ENCODE data around the gene CEACAM16. TPM values are rescaled to one million over a fixed set of nuclear protein-coding genes. Genes with fewer than 3 reads are reported as not detected.
A peak's percentile ranks its signal among the peaks of the same experiment; 100 is the strongest.

Gene CEACAM16
- total and polyA plus RNA-seq, 9 of the 15 experiments (the other 6 are each of a cell fraction or from before 2014, with no cell fraction given) = not detected

DNA sequence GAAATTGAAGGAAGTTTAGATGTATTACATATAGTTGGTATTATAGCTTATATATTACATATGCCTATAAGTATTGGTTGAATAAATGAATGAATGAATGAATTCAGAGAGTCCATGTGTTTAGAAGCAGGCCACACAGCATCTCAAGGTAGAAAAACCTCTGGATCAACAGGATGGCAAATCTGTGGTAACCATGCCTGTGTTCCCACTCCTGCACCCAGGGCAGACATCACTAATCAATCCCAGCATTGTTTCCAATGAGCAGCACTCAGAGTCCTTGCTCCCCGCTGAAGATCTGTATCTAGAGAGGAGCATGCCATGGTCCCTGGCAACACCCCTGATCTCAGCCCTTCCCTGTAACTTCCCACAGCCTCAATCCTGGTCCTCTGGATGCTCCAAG is 26.7 kb upstream of the CEACAM16 start:
- no peaks in the 10 kb centered on the region for H3K9me1 ChIP-seq (ENCODE audit: control insufficient read depth, insufficient read depth, low read length)
- in situ Hi-C loops (cut with MboI) (no loop called here), intact Hi-C loops (cut with micrococcal nuclease) (no loop called here)
- H3K27ac ChIP-seq (ENCODE audit: extremely low read depth, low read depth, low read length) = no peak overlapping the region
- H3K9ac ChIP-seq (ENCODE audit: insufficient read depth in 1 of 2, low read depth in 2 of 2, low read length in 2 of 2) = no peak overlapping the region
- ChIA-PET POLR2A (no interaction called here), CTCF (ENCODE audit: low intra/inter-chr PET ratio) (no interaction called here)
- BruUV-seq (replicated peaks) = no TSS peak
- no peaks in the 10 kb centered on the region for H3K9me3 ChIP-seq (replicated peaks; ENCODE audit: control insufficient read depth, insufficient read depth, low read depth, low read length)
- no peaks in the 10 kb centered on the region for H3K79me2 ChIP-seq (ENCODE audit: control insufficient read depth, insufficient read depth, low read length)
- H3K36me3 ChIP-seq (ENCODE audit: control insufficient read depth, insufficient read depth, low read length) = no peaks in the 10 kb centered on the region
- peaks cover 0 to 3% of the 10 kb centered on the region in 2 experiments; a peak in 1 of 5 replicates for H3K4me1 ChIP-seq (replicated peaks in 1 of 2; ENCODE audit: control insufficient read depth in 2 of 2, insufficient read depth in 2 of 2, low read length in 2 of 2)
- H3K4me3 ChIP-seq = no peak overlapping the region
- DNase-seq (ENCODE audit: extremely low read depth in 1 of 4, low spot score in 3 of 4) (no peak), ATAC-seq (no peak), FAIRE-seq (no peak)
- no peak overlapping the region for H3K4me2 ChIP-seq (ENCODE audit: insufficient read depth, low read length)
- no peaks in the 10 kb centered on the region for H3K27me3 ChIP-seq (ENCODE audit: control insufficient read depth in 2 of 2, insufficient read depth in 2 of 2, low read length in 2 of 2)
- H4K20me1 ChIP-seq (replicated peaks; ENCODE audit: control insufficient read depth, insufficient read depth, low read length) = no peaks in the 10 kb centered on the region; the same call in 1 of the 2 replicates
- H2AFZ ChIP-seq (ENCODE audit: low read depth, low read length) = no peak overlapping the region
- 20% methylated on average over 1 of the region's 1 CpG for WGBS (ENCODE audit: insufficient coverage, low coverage, missing lambda C conversion rate)
- TF ChIP-seq, protein P1, sequence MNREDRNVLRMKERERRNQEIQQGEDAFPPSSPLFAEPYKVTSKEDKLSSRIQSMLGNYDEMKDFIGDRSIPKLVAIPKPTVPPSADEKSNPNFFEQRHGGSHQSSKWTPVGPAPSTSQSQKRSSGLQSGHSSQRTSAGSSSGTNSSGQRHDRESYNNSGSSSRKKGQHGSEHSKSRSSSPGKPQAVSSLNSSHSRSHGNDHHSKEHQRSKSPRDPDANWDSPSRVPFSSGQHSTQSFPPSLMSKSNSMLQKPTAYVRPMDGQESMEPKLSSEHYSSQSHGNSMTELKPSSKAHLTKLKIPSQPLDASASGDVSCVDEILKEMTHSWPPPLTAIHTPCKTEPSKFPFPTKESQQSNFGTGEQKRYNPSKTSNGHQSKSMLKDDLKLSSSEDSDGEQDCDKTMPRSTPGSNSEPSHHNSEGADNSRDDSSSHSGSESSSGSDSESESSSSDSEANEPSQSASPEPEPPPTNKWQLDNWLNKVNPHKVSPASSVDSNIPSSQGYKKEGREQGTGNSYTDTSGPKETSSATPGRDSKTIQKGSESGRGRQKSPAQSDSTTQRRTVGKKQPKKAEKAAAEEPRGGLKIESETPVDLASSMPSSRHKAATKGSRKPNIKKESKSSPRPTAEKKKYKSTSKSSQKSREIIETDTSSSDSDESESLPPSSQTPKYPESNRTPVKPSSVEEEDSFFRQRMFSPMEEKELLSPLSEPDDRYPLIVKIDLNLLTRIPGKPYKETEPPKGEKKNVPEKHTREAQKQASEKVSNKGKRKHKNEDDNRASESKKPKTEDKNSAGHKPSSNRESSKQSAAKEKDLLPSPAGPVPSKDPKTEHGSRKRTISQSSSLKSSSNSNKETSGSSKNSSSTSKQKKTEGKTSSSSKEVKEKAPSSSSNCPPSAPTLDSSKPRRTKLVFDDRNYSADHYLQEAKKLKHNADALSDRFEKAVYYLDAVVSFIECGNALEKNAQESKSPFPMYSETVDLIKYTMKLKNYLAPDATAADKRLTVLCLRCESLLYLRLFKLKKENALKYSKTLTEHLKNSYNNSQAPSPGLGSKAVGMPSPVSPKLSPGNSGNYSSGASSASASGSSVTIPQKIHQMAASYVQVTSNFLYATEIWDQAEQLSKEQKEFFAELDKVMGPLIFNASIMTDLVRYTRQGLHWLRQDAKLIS (CRISPR knock-in tag; IDR thresholded peaks at IDR 0.05) = no peak
- no peak for TF ChIP-seq SRSF7 (optimal IDR thresholded peaks at IDR 0.05; ENCODE audit: low read depth, low read length)
- no peak for TF ChIP-seq HEY1 (CRISPR knock-in tag; IDR thresholded peaks at IDR 0.05; ENCODE audit: borderline replicate concordance)
- TF ChIP-seq, protein P2, sequence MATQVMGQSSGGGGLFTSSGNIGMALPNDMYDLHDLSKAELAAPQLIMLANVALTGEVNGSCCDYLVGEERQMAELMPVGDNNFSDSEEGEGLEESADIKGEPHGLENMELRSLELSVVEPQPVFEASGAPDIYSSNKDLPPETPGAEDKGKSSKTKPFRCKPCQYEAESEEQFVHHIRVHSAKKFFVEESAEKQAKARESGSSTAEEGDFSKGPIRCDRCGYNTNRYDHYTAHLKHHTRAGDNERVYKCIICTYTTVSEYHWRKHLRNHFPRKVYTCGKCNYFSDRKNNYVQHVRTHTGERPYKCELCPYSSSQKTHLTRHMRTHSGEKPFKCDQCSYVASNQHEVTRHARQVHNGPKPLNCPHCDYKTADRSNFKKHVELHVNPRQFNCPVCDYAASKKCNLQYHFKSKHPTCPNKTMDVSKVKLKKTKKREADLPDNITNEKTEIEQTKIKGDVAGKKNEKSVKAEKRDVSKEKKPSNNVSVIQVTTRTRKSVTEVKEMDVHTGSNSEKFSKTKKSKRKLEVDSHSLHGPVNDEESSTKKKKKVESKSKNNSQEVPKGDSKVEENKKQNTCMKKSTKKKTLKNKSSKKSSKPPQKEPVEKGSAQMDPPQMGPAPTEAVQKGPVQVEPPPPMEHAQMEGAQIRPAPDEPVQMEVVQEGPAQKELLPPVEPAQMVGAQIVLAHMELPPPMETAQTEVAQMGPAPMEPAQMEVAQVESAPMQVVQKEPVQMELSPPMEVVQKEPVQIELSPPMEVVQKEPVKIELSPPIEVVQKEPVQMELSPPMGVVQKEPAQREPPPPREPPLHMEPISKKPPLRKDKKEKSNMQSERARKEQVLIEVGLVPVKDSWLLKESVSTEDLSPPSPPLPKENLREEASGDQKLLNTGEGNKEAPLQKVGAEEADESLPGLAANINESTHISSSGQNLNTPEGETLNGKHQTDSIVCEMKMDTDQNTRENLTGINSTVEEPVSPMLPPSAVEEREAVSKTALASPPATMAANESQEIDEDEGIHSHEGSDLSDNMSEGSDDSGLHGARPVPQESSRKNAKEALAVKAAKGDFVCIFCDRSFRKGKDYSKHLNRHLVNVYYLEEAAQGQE (IDR thresholded peaks at IDR 0.05; ENCODE audit: borderline replicate concordance) = peak; percentile 42
- TF ChIP-seq, protein P2 (CRISPR knock-in tag; IDR thresholded peaks at IDR 0.05; ENCODE audit: low read depth) = no peak
- TF ChIP-seq ZSCAN32 (CRISPR knock-in tag; IDR thresholded peaks at IDR 0.05) = no peak
- TF ChIP-seq, protein P3, sequence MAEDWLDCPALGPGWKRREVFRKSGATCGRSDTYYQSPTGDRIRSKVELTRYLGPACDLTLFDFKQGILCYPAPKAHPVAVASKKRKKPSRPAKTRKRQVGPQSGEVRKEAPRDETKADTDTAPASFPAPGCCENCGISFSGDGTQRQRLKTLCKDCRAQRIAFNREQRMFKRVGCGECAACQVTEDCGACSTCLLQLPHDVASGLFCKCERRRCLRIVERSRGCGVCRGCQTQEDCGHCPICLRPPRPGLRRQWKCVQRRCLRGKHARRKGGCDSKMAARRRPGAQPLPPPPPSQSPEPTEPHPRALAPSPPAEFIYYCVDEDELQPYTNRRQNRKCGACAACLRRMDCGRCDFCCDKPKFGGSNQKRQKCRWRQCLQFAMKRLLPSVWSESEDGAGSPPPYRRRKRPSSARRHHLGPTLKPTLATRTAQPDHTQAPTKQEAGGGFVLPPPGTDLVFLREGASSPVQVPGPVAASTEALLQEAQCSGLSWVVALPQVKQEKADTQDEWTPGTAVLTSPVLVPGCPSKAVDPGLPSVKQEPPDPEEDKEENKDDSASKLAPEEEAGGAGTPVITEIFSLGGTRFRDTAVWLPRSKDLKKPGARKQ (CRISPR knock-in tag; IDR thresholded peaks at IDR 0.05) = no peak
